Muscle of leg (tissue), 11 donors: ENCODE data around the gene FN3K. TPM values are rescaled to one million over a fixed set of nuclear protein-coding genes. Genes with fewer than 3 reads are reported as not detected.

Experiments used
- DNase-seq: peaks from one replicate; pipeline ENCODE4 v3.0.0; 2013
- H3K27ac ChIP-seq: one replicate; pipeline ENCODE4 v1.5.1; 2013; ENCODE audit warnings: mild to moderate bottlenecking, low read length, control low read depth
- H3K27me3 ChIP-seq: one replicate; pipeline ENCODE4 v1.6.1; 2013; ENCODE audit warnings: low read length; ENCODE audit not compliant: control insufficient read depth, insufficient read depth
- H3K36me3 ChIP-seq: one replicate; pipeline ENCODE4 v1.6.1; 2013; ENCODE audit warnings: low read length; ENCODE audit not compliant: control insufficient read depth, insufficient read depth
- H3K4me1 ChIP-seq: one replicate; pipeline ENCODE4 v1.6.1; 2013; ENCODE audit warnings: low read length; ENCODE audit not compliant: control insufficient read depth, insufficient read depth
- H3K4me3 ChIP-seq: one replicate; pipeline ENCODE4 v1.5.1; 2013; ENCODE audit warnings: low read length, control low read depth
- H3K9me3 ChIP-seq: replicated peaks from 2 replicates; pipeline ENCODE4 v1.6.1; 2013; ENCODE audit warnings: low read depth, low read length; ENCODE audit not compliant: control insufficient read depth
- WGBS: methylation state at CpG from one replicate; pipeline ENCODE4 v1.1.5; 2013; ENCODE audit warnings: missing lambda C conversion rate; ENCODE audit not compliant: insufficient coverage; 5-methylcytosine and 5-hydroxymethylcytosine counted together
- polyA plus RNA-seq, 8 donors: library from polyadenylated mRNA; unstranded; fragments of 120-200 nt; gene quantifications; one replicate each; pipeline versions ENCODE4 v1.2.1 to v1.2.3, GENCODE V29; 2013; ENCODE audit warnings: inconsistent platforms in 1 of 8, low replicate concordance in 1 of 8; ENCODE audit not compliant: insufficient read length in 8 of 8, insufficient read depth in 1 of 8
- total RNA-seq: library from RNA; stranded (reverse); fragments of 120-200 nt; gene quantifications from one replicate; pipeline ENCODE4 v1.2.4, GENCODE V29; 2013

The FN3K gene
- total and polyA plus RNA-seq, 9 donors = 4.9 to 33.2 (median 17.8) TPM

DNA sequence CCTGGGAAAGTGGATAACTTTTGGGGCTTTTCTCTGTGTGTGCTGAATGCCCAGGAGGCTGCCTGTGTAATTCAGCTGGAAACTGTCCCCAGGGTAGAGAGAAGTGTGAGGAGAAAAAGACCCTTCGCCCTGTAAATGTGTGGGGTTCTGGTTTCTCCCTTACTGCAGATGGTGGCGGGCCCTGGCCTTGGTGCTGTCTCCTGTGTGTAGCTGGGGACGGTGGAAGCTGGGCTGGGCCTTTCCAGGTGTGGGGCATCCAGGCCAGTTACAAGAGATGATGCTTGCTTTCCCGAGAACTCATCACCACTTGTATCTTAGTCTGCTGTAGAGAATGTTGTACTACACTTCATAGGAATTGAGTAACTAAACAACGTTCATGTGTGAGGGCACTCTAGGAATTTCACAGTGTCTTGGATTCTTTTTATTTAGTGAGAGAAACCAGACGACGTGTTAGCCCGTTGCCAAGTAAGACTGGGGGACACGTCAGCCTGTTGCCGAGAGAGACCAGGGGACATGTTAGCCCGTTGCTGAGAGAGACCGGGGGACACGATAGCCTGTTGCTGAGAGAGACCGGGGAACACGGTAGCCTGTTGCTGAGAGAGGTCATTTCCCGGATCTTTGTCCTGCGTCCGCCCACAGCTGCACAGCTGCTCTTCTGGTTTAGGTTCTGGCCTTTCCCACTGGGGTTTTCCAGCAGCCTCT, 59.5 kb downstream of the FN3K start:
- peaks cover 19% of the 10 kb centered on the region for H3K36me3 ChIP-seq
- no peak overlapping the region for H3K4me3 ChIP-seq
- H3K27me3 ChIP-seq = no peaks in the 10 kb centered on the region
- DNase-seq = peak; percentile 92
- peak overlapping the region; percentile 90 for H3K27ac ChIP-seq
- no peaks in the 10 kb centered on the region for H3K9me3 ChIP-seq
- H3K4me1 ChIP-seq = peaks cover 30% of the 10 kb centered on the region
- WGBS = 10% methylated on average over 14 of the region's 18 CpGs

- H3K9me3 ChIP-seq = no peaks in the 10 kb centered on the region
- peak overlapping the region; percentile 90 for H3K27ac ChIP-seq
- 63% methylated on average over 11 of the region's 14 CpGs for WGBS
- no peak for DNase-seq
- H3K4me1 ChIP-seq = peaks cover 30% of the 10 kb centered on the region
- peaks cover 24% of the 10 kb centered on the region for H3K36me3 ChIP-seq
- H3K4me3 ChIP-seq = no peak overlapping the region
- no peaks in the 10 kb centered on the region for H3K27me3 ChIP-seq
Observed at GRCh38 chr17:82795615-82796014, 60.2 kb downstream of the FN3K start.

- H3K4me3 ChIP-seq = no peak overlapping the region
- H3K9me3 ChIP-seq = no peaks in the 10 kb centered on the region
- 100% methylated on average over 8 of the region's 9 CpGs for WGBS
- H3K36me3 ChIP-seq = peaks cover 24% of the 10 kb centered on the region
- no peak overlapping the region for H3K27ac ChIP-seq
- peaks cover 31% of the 10 kb centered on the region for H3K4me1 ChIP-seq
- DNase-seq = no peak
- H3K27me3 ChIP-seq = no peaks in the 10 kb centered on the region
Observed at GRCh38 chr17:82797061-82797460, 61.6 kb downstream of the FN3K start.

GRCh38 chr17:82798752-82799151, 63.3 kb downstream of the FN3K start:
- H3K36me3 ChIP-seq = peaks cover 22% of the 10 kb centered on the region
- no peak overlapping the region for H3K4me3 ChIP-seq
- H3K4me1 ChIP-seq = peaks cover 41% of the 10 kb centered on the region
- no peak overlapping the region for H3K27ac ChIP-seq
- no peaks in the 10 kb centered on the region for H3K27me3 ChIP-seq
- H3K9me3 ChIP-seq = no peaks in the 10 kb centered on the region
- DNase-seq = no peak
- 90% methylated on average over 4 of the region's 7 CpGs for WGBS

GRCh38 chr17:82799591-82799990, 64.2 kb downstream of the FN3K start:
- no peak for DNase-seq
- no peaks in the 10 kb centered on the region for H3K9me3 ChIP-seq
- no peaks in the 10 kb centered on the region for H3K27me3 ChIP-seq
- no peak overlapping the region for H3K27ac ChIP-seq
- H3K4me3 ChIP-seq = no peak overlapping the region
- peaks cover 22% of the 10 kb centered on the region for H3K36me3 ChIP-seq
- 89% methylated on average over 15 of the region's 16 CpGs for WGBS
- peaks cover 40% of the 10 kb centered on the region for H3K4me1 ChIP-seq

Other genes with a start within 250 kb of the FN3K start
- gene FOXK2, start 215.9 kb upstream of the FN3K start, total RNA-seq = 31.8 TPM
- 10 to 100 TPM; 33.5 to 47.3 (median 39.1) TPM for gene FOXK2, start 215.9 kb upstream of the FN3K start, polyA plus RNA-seq
- 51.9 TPM for gene WDR45B, start 87.2 kb upstream of the FN3K start, total RNA-seq
- 10 to 100 TPM; 53.2 to 71.6 (median 63.3) TPM for gene WDR45B, start 87.2 kb upstream of the FN3K start, polyA plus RNA-seq
- gene RAB40B, start 36.9 kb upstream of the FN3K start, total RNA-seq = 28.2 TPM
- 10 to 100 TPM; 43.9 to 68.2 (median 50.3) TPM for gene RAB40B, start 36.9 kb upstream of the FN3K start, polyA plus RNA-seq
- 17.6 TPM for gene FN3KRP, start 18.9 kb upstream of the FN3K start, total RNA-seq
- gene FN3KRP, start 18.9 kb upstream of the FN3K start, polyA plus RNA-seq = 10 to 100 TPM; 30.1 to 39.5 (median 35.1) TPM
- 47.8 TPM for gene TBCD, start 16.4 kb downstream of the FN3K start, total RNA-seq
- 10 to 100 TPM; 52.0 to 77.4 (median 65.0) TPM for gene TBCD, start 16.4 kb downstream of the FN3K start, polyA plus RNA-seq
- 0.04 TPM for gene ZNF750, start 104.4 kb downstream of the FN3K start, total RNA-seq
- gene ZNF750, start 104.4 kb downstream of the FN3K start, polyA plus RNA-seq = 1 to 10 TPM in 1 of 8 donors, under 1 TPM in 7; 0.11 to 4.8 (median 0.40) TPM